OCI-LY3 (cell line): Measurements from ENCODE around the gene PSME1.

Experiments used
- EZH2phosphoT487 ChIP-seq: fragments of 200-600 bp; shearing (Covaris generic); IDR thresholded peaks from 2 replicates; pipeline ENCODE4 v1.6.1; 2018; ENCODE audit warnings: antibody characterized with exemption, mixed run types, low read depth
- TF ChIP-seq, protein P1 (sequence below): fragments of 200-600, 300-600 bp; sonication (generic); IDR thresholded peaks from 2 replicates; pipeline ENCODE4 v1.5.1; 2014; ENCODE audit warnings: antibody characterized with exemption, low read length, low read depth

DNA sequence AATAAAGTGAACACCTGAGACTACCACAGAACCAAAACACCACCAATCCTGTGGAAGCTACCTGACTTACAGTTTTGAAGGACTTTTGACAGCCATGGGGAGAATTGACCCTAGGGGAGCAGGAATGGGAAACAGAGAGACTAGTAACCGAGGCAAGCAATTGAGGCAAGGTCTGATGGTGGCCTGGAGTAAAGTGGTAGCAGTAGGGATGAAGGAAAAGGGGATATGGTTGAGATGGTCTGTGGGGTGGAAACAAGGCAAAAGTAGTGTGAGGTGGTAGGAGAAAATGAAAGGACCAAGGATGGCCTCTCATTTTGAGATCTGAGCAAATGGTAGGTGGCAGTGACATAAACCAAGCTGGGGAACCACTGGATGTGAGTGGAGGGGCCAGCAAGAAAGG is 20.8 kb downstream of the PSME1 start:
- TF ChIP-seq, protein P1, sequence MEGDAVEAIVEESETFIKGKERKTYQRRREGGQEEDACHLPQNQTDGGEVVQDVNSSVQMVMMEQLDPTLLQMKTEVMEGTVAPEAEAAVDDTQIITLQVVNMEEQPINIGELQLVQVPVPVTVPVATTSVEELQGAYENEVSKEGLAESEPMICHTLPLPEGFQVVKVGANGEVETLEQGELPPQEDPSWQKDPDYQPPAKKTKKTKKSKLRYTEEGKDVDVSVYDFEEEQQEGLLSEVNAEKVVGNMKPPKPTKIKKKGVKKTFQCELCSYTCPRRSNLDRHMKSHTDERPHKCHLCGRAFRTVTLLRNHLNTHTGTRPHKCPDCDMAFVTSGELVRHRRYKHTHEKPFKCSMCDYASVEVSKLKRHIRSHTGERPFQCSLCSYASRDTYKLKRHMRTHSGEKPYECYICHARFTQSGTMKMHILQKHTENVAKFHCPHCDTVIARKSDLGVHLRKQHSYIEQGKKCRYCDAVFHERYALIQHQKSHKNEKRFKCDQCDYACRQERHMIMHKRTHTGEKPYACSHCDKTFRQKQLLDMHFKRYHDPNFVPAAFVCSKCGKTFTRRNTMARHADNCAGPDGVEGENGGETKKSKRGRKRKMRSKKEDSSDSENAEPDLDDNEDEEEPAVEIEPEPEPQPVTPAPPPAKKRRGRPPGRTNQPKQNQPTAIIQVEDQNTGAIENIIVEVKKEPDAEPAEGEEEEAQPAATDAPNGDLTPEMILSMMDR: no peak
- no peak for TF ChIP-seq EZH2phosphoT487
